NOMO-1 treated with DMSO at 0.1 percent for 48 hours (cell line): ENCODE results near the gene CACYBP.
"Not testable (repeated sequence)": the region's sequence is repeated elsewhere in the genome, so short reads cannot be mapped to it uniquely, and the experiment has no call there.

Experiments used
- DNase-seq: peaks from one replicate; lab custom pipeline; 2025; ENCODE audit not compliant: unreplicated experiment; lab: John Stamatoyannopoulos, UW

CACYBP gene

DNA sequence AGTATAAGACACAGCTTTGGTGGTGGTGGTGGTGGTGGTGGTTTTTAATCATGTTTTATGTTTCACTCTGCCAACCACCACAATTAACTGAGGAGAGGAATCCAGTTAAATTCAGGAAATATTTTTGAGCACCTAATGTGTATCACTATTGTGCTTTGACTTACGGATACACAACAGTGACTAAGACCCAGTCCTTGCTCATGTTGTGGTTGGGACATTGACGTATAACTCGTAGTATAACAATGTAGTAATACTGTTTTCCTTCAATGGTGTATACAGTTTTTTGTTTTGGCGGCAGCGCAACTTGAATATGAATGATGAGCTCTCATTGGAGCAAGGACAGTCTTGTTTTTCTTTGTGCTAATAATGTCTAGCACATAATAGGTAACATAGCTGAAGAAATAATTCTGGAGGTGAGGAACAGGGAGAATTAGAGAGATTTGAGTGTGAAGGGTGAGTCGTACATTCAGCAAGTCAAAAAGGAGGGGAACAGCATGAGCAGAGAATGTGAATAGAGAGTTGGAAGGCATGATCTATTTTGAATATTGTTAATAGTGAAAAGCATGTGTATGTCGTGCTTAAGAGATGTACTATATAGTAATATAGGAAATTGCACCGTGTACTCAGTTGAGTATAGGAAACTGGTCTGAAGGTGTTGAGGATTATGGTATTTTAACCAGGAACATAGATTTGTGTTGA is 5.5 kb downstream of the CACYBP start:
- no peak for DNase-seq

DNA sequence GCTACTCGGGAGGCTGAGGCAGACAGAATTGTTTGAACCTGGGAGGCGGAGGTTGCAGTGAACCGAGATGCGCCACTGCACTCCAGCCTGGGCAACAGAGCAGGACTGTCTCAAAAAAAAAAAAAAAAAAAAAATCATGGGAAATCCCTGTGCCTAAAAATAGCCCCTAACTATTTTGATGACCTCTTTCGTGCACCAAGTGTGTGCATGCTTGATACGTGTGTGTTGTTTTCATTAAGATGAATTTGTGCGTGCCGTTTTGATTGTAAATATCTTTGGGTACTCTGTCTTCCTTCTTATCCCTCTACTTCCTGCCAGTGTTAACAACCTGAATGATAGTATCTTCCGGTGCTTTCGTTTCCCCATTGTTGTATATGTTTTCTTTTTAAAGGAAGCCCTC is 9.8 kb downstream of the CACYBP start:
- DNase-seq, result no peak

DNA sequence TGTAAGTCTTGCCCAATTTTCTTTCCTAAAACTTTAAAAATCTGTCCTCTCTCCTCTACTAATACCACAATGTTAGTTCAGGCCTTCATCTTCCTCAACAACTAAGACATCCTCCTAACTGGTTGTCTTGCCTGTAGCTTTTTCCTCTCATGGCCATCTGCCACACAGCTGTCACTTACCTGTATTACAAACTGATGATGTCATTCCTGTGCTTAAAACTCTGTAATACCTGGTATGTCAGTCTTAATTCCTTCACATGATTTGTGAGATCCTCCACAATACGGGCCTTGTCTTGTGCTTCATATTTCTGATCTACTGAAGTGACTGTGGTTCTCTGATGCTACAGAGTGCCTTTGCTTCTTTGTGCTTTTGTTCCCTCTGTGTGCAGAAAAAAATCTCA is 13.7 kb downstream of the CACYBP start:
- DNase-seq, result no peak

DNA sequence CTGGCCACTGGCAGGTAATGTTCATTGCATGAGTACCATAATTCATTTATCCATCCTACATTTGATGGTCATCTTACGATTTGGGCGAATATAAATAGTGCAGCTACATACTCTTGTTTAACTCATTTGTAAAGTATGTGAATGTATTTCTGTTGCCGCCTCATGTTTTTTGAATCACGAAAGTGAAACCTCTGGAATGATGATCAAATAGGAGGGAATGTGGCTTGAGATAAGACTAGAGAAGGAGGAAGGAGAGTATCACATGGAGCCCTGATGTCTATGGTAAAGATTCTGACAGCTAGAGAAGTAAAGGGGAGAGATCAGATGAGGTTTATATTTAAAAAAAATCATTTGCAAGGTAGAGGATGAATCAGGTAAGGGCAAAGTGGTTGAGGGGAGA is 15.5 kb downstream of the CACYBP start:
- DNase-seq, result no peak

DNA sequence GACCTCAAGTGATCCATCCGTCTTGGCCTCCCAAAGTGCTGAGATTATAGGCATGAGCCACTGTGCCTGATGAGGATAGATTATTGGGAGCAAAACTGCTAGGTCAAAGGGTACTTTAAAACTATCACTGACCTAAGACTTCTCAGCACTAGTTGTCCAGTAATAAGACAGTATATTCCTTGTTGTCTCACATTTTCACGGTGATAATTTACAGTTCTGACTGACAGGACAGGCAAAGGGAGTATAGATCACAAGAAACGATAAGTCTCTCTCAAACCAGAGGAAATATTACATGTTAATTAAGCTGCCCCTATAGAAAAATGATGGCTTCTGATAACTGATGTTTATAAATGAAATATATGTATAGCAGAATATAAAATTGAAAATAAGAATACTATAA is 19.8 kb downstream of the CACYBP start:
- no peak for DNase-seq

DNA sequence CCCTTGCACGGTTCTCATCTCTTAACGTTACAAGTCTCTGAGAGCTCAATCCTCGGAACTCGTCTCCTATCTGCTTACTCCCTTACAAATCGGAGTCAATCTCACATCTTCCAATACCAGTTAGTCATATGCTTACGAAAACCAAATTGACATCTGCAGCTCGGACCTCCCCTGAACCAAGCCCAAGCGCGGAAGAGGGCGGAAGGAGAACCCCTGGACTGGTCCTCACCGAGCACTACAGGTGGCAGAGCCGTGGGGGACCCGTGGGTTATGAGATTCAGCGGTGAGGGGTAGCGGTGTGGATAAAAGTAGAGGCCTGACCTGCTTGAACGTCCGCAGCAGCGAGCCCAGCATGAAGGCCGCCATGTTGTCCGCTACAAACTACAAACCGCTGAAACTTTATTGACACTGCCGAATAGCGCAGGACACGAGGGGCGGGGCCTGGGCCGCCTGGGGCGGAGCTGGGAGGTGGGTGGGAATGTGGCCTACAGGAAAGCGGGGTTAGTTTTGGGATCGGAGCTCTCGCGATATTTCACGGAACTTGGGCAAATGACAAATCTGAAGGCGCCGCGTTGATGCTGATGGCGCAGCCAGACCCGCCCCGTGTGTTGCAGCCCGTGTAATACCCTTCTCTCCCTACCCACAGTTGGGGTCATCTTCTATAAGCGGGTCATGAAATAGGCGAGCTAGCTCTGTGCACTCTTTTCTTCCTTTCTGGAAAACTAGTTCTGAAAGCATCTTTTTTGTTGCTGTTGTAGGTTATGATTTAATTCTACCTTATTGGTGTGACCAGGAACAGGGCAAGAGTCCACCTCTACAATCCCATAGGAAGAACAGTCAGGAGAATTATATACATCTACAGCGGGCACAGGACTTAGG is 23.5 kb downstream of the CACYBP start, which contains the start of gene MRPS14:
MRPS14 (minus strand) TSS at position 383 of the 879 bp plus-strand sequence; CDS start at position 366, 17 bp downstream.
- DNase-seq, result peak; percentile 97

DNA sequence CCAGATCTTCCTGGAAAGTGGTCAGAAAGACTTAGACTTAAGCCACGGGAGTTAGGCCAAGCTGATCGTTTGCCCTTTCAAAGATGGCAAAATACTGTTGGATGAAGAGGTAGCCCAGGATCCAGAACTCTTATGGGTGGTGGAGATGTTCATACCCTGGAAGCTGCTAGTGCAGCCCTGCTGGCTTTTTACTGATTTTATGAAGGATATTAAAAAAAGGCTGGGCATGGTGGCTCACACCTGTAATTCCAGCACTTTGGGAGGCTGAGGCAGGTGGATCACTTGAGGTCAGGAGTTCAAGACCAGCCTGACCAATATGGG is 24.1 kb downstream of the CACYBP start:
- not testable (repeated sequence) for DNase-seq

DNA sequence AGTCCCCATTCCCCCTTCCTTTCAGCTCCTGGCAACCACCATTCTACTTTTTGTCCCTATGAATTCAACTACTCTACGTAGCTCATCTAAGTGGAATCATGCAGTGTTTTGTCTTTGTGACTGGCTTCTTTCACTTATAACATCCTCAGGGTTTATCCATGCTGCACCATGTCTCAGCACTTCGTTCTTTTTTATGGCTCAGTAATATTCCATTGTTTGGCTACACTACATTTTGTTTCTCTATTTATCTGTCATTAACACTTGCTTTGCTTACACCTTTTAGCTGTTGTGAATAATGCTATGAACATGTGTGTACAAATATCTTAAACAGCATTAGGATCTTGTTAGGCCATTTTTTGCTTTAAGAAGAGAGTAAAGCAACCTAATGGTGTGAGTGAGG is 25.0 kb downstream of the CACYBP start:
- no peak for DNase-seq

DNA sequence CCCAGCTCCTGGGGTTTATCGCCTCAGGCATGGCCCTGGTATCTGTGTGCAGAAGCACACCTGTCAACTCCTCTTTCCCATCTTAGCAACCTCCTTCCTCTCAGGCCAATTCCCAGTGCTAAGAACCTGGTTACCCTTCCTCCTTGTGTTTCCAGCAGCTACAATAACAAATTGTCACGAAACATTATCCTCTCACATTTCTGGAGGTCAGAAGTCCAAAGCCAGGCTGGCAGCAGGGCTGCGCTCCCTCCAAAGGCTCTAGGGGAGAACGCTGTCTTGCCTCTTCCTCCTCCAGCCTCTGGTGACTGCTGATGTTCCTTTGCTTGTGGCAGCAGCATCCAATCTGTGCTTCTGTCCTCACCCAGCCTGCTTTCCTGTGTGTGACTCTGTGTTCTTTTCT is 34.2 kb downstream of the CACYBP start:
- DNase-seq, result no peak

DNA sequence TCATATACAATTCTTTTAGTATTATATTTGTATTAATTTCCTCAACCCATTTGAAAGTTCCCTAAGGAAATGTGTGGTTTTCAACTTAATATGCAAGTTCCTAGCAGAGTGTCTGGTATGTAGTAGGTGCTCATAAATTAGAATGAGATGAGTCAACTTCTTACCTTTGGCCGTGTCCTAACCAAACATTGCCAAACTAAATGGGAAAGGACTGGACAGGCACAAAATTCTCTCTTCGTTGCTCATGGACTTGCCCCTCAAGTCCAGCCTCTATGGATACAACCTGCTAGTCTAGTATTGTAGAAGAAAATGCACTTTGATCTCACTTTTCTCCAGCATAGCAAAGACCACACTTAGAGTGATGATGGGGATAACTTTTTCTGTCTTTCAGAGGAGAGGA is 35.0 kb downstream of the CACYBP start:
- no peak for DNase-seq

DNA sequence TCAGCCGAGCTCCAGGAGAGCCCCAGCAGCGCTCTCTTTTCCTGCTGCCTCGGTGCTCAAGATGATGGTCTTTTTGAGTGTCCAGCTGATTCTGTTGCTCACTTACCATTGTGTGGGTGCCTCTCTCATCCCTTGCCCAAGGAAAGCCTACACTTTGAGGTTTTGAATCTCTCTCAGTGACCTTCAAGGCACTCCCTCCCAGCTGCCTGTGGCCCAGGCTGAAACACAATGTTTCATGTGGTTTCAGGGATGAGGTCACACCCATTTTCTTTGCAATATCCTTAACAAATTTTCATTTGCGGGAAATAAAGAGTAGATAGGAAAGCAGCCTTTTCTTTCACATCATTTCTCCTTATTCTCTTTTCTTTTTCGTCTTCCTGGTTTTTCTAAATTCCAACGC is 36.1 kb downstream of the CACYBP start:
- no peak for DNase-seq

DNA sequence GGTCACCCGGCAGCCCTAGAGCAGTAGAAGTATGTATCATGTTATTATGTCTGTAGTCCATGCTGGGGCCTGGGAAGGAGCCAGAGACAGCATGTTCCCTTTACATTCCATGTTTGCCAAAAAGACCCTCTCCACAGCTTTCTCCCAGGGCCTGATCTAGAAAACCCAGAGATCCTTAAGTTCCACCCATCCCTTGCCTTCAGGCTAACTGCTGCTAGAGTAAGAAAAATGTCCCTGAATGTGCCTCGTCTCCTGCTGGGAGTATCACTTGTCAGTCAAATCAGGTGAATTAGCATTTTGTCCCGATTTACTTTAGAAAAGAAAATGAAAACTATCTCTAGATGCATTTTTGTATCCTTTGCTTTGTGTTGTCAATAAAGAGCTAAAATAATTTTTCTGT is 36.7 kb downstream of the CACYBP start:
- no peak for DNase-seq

DNA sequence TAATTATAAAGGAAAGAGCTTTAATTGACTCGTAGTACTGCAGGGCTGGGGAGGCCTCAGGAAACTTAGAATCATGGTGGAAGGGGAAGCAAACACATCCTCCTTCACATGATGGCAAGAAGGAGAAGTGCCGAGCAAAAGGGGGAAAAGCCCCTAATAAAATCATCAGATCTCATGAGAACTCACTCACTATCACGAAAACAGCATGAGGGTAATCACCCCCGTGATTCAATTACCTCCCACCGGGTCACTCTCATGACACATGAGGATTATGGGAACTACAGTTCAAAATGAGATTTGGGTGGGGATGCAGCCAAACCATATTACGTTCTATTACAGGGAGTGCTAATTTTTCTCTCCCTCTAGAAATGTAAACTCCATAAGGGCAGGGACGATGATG is 37.7 kb downstream of the CACYBP start:
- DNase-seq, result no peak

DNA sequence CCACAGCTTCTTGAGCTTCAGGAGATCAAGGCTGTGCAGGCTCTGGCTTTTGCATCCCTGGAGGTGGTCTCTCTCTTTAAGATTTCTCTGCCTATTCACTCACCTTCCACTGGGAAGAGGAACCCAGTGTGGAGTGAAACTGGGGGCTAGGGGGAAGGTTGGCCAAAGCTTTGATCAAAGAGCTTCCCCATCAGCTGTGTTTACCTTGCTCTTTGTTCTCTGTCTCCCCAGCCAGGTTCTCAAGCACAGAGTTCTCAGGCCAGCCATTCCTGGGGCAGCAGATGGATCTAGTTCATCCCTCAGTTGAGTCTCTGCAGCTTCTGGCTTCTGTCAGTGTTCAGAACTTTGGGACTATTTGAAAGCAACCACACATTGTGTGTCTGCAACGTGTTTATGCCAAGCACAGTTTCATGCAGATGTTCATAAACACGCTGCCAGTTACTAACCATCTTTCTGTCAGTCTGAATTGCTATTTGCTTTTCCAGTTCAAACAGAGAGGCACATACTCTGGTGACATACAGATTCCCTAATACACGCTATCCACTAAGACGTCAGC is 40.7 kb downstream of the CACYBP start:
- no peak for DNase-seq

DNA sequence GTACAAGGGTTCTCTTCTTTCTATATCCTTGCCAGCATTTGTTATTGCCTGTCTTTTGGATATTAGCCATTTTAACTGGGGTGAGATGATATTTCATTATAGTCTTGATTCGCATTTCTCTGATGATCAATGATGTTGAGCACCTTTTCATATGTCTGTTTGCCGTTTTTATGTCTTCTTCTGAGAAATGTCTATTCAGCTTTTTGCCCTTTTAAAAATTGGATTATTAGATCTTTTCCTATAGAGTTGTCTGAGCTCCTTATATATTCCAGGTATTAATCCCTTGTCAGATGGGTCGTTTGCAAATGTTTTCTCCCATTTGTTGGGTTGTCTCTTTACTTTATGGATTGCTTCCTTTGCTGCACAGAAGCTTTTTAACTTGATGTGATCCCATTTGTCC is 42.9 kb downstream of the CACYBP start:
- no peak for DNase-seq

DNA sequence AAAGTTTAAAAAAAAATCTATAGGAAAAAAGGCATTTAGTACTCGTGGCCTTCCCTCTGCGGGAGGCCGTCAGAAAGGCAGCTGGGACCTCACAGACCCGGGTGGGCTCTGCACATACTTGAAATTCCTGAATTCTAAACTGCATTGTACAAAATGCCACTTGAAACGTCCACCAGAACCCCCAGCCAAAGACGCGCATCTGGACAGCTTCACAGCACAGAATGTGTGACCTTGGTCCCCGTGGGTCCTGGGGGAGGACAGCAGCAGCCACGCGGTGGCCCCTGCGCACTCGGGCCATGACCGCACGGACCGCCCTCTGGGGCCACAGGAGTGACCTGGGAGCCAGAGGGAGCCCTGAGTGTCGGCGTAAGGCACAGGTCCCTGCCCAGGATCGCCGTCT is 44.1 kb downstream of the CACYBP start:
- DNase-seq, result no peak

DNA sequence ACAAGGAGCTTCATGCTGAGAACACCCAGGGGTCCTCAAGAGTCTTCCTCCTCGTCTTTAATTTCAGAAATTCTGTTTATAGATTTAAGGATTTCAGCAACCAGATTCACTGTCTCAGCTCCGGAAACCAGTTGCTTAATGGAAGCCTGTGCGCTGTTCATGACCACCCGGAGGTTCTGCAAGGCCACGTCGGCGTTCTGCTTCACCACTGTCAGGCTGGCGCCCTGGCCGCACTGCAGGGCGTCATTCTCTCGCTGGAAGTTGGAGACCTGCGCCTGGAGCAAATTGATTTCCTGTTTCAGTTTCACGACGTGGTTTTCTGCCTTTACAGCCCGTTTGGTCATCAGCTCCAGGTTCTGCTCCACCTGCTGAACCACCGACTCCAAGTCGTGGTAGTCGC is 44.8 kb downstream of the CACYBP start:
- peak; percentile 91 for DNase-seq

DNA sequence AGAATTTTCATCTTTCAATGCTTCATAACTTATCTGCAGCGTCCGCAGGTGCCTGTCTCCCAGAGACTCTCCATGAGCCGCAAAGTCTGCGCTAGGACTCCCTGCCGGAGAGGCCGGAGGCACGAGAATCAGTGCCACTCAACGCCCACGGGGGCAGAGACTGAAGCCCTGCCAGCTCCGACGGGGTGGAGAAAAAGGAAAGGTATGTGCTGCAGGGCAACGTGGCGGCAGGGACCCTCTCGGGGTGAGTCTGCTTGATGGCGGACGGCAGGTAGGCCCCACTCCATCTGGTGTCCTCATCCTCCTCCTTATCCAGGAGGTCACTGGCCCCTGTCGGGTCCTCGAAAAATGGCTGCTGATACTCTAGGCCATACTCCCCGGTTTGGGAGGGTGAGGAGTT is 45.4 kb downstream of the CACYBP start:
- no peak for DNase-seq

DNA sequence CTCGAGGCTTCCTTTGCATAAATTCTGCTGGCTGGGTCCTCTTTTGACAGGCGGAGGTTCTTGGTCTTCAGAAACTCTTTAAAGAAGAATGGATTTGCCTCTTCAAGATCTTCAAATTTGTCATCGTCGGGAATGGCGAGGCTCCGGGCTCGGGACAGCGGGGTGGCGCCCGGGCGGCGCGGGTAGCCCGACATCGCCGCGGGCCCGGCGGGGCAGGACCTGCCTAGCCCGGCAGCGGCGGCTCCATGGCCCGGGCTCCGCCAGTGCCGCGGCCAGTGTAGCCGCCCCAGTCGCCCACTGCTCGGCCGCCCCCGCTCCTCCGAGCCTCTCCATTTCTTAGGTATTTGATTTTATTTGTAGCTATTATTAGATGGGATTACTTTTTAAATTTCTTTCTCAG is 45.8 kb downstream of the CACYBP start:
- no peak for DNase-seq

DNA sequence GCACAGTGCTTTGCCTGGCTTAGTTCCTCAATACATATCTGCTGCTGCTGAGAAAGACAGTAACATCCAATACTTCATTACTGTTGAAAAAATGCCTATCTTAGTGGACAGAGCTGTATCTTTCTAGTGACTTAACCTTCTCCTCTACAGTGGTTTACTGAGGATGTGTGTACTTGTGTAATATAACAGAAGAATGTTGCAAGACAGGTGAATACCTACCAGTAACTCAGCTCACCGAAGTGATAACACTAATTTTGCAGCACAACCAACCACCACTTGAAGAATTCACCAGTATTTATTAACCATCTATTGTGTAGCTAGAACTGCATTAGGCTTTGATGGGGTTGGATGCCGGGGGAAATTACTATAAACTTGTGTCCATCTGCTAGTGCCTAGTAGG is 51.2 kb downstream of the CACYBP start:
- DNase-seq, result no peak

DNA sequence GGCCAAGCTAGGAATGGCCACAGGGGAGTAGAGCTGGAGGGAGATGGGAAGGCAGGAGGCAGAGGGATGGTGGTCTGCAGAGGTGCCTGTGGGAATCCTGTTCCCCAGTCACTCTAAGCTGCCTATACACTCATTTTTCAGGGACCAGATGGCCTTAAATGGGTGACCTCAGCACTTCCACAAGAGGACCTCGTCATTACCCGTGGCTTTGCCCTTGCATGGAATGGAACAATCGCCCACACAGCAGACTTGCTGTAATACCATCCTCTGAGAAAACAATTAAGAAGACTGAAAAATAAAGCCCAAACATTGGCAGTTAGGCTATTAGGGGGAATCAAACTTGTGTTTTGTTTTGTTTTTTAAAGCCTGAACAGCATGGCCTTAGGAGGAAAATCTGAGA is 55.0 kb downstream of the CACYBP start:
- DNase-seq, result no peak
